Measurements from ENCODE around the gene NANS.

The NANS gene

GRCh38 chr9:98045234-98046179, 11.0 kb upstream of the NANS start:
- DNase-seq (ENCODE audit: low read depth, low spot score): no peak
- no peak overlapping the region for H3K4me3 ChIP-seq (ENCODE audit: low read depth, low read length)
- no peak for TF ChIP-seq CTCF (IDR thresholded peaks at IDR 0.05; ENCODE audit: insufficient read depth, low read length, missing control alignments)
- ChIA-PET POLR2A (no interaction called here), CTCF (interaction anchor here (0.9 to 3.4 kb wide), 2 partner anchors 10 to 11 kb away, joined by 5 to 24 read pairs; partner anchors contain the start of gene NANS)

GRCh38 chr9:98046180-98046543, 10.4 kb upstream of the NANS start:
- H3K4me3 ChIP-seq (ENCODE audit: low read depth, low read length): no peak overlapping the region
- ChIA-PET POLR2A (no interaction called here), CTCF (interaction anchor here (3.4 kb wide), 1 partner anchor 11 kb away, joined by 24 read pairs; no protein-coding TSS in a partner anchor)
- DNase-seq (ENCODE audit: low read depth, low spot score): no peak
- no peak for TF ChIP-seq CTCF (IDR thresholded peaks at IDR 0.05; ENCODE audit: insufficient read depth, low read length, missing control alignments)

- no peak for TF ChIP-seq CTCF (IDR thresholded peaks at IDR 0.05; ENCODE audit: insufficient read depth, low read length, missing control alignments)
- no peak overlapping the region for H3K4me3 ChIP-seq (ENCODE audit: low read depth, low read length)
- POLR2A ChIA-PET: no interaction called here
- no peak for DNase-seq (ENCODE audit: low read depth, low spot score)
- CTCF ChIA-PET: interaction anchor here (0.8 to 2.0 kb wide), 5 partner anchors 10 to 27 kb away, joined by 3 to 5 read pairs (median 5); partner anchors contain the start of gene NANS
Observed at GRCh38 chr9:98047002-98047401, 9.5 kb upstream of the NANS start.

- TF ChIP-seq CTCF (IDR thresholded peaks at IDR 0.05; ENCODE audit: insufficient read depth, low read length, missing control alignments): no peak
- DNase-seq (ENCODE audit: low read depth, low spot score): no peak
- no peak overlapping the region for H3K4me3 ChIP-seq (ENCODE audit: low read depth, low read length)
- ChIA-PET CTCF (interaction anchor here (1.1 to 1.2 kb wide), 2 partner anchors 24 to 126 kb away, joined by 3 to 4 read pairs; no protein-coding TSS in a partner anchor), POLR2A (no interaction called here)
Observed at GRCh38 chr9:98049288-98050072, 7.1 kb upstream of the NANS start.

- H3K4me3 ChIP-seq (ENCODE audit: low read depth, low read length): no peak overlapping the region
- ChIA-PET POLR2A (no interaction called here), CTCF (interaction anchor here (1.2 kb wide), 1 partner anchor 126 kb away, joined by 4 read pairs; no protein-coding TSS in a partner anchor)
- DNase-seq (ENCODE audit: low read depth, low spot score): no peak
- no peak for TF ChIP-seq CTCF (IDR thresholded peaks at IDR 0.05; ENCODE audit: insufficient read depth, low read length, missing control alignments)
Observed at GRCh38 chr9:98050351-98050750, 6.2 kb upstream of the NANS start.

Measured in AG04449 (cell line).